C4-2B (cell line): ENCODE measurements around the gene CACTIN.
A peak's percentile ranks its signal among the peaks of the same experiment; 100 is the strongest.

Source experiments
- H3K27ac ChIP-seq: fragments of 450-650 bp; 2 replicates; pipeline ENCODE4 v1.5.1; 2017
- ZFX ChIP-seq: fragments of 450-650 bp; IDR thresholded peaks from 2 replicates; pipeline ENCODE4 v1.6.1; 2017
- TF ChIP-seq, protein P1 (sequence below): fragments of 450-650 bp; conservative IDR thresholded peaks from 2 replicates; pipeline ENCODE4 v1.5.1; 2017; ENCODE audit warnings: mild to moderate bottlenecking

The CACTIN gene

DNA sequence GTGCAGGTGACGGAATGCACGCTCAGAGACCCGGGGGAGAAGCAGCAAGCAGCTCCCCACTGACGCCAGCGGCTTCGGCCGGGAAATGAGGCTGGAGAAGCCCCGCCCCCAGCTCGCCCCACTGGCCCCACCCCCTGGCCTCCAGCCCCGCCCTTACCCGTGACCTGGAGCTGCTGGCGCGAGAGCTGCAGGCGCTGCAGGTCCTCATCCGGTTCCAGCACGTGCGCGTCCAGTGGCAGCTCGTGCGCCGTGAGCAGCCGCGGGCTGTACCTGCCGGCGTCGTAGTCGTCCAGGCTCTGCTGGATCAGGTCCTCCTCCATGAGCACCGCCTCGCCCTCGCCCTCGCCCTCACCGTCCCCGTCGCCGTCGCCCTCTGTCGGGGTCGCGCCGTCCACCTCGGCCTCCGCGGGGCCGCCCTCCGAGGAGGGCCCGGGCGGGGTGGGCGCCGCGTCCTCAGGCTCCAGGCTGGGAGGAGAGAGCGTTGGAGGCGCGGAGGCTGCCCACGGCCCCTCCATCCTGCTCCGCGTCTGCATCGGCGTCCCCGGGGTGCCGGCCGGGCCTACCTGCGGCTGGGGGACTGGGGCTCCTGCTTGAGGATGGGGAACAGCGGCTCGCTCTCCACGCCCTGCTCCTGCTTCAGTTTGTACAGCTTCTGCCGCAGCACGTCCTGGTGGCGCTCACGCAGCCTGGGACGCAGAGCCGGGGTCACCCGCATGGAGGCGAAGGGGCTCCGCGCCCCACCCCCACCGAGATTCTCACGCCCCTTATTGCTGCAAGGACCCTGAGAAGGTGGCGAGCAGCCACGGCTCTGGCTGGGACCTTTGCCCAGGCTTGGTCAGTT is 13.5 kb downstream of the CACTIN start:
- TF ChIP-seq ZFX, result no peak
- TF ChIP-seq, protein P1, sequence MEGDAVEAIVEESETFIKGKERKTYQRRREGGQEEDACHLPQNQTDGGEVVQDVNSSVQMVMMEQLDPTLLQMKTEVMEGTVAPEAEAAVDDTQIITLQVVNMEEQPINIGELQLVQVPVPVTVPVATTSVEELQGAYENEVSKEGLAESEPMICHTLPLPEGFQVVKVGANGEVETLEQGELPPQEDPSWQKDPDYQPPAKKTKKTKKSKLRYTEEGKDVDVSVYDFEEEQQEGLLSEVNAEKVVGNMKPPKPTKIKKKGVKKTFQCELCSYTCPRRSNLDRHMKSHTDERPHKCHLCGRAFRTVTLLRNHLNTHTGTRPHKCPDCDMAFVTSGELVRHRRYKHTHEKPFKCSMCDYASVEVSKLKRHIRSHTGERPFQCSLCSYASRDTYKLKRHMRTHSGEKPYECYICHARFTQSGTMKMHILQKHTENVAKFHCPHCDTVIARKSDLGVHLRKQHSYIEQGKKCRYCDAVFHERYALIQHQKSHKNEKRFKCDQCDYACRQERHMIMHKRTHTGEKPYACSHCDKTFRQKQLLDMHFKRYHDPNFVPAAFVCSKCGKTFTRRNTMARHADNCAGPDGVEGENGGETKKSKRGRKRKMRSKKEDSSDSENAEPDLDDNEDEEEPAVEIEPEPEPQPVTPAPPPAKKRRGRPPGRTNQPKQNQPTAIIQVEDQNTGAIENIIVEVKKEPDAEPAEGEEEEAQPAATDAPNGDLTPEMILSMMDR, result no peak
- H3K27ac ChIP-seq, result no peak overlapping the region

DNA sequence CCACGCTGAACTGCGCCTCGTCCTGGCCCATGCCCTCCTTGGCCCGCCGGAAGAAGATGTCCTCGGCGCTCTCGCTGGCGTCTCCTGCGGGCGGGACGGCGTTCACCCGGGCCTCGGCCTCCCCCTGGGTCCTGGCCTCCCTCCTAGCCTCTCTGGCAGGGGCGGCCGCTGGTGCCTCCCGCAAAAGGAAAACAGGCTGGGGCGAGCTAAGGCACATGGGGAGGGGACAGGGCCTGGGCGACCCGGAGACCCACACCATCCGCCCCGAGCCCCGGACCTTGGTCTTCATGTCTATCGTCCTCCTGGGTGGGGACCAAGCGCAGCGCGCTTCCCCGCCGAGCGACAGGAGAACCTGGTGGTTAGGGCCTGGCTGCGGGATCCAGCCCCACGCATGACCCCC is 14.3 kb downstream of the CACTIN start:
- TF ChIP-seq, protein P1, result no peak
- TF ChIP-seq ZFX, result no peak
- no peak overlapping the region for H3K27ac ChIP-seq

DNA sequence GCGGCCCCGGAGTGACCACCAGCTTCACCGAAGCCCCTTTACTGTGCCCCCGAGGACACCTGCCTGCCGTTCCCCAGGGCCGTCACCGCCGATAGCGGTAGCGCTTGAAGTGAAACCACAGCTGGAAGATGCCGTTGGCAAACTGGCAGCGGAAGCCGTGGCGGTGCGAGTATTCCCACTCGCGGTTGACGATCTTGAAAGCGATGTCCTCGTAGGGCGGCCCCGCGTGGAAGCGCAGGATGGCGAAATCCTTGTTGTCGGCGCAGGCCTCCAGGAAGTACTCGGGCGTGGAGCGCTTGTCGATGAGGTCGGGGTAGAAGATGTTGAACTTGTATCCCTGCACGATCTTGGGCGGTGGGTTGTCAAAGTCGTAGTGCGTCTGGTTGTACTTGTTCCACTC is 14.7 kb downstream of the CACTIN start:
- H3K27ac ChIP-seq, result no peak overlapping the region
- TF ChIP-seq, protein P1, result no peak
- TF ChIP-seq ZFX, result no peak

DNA sequence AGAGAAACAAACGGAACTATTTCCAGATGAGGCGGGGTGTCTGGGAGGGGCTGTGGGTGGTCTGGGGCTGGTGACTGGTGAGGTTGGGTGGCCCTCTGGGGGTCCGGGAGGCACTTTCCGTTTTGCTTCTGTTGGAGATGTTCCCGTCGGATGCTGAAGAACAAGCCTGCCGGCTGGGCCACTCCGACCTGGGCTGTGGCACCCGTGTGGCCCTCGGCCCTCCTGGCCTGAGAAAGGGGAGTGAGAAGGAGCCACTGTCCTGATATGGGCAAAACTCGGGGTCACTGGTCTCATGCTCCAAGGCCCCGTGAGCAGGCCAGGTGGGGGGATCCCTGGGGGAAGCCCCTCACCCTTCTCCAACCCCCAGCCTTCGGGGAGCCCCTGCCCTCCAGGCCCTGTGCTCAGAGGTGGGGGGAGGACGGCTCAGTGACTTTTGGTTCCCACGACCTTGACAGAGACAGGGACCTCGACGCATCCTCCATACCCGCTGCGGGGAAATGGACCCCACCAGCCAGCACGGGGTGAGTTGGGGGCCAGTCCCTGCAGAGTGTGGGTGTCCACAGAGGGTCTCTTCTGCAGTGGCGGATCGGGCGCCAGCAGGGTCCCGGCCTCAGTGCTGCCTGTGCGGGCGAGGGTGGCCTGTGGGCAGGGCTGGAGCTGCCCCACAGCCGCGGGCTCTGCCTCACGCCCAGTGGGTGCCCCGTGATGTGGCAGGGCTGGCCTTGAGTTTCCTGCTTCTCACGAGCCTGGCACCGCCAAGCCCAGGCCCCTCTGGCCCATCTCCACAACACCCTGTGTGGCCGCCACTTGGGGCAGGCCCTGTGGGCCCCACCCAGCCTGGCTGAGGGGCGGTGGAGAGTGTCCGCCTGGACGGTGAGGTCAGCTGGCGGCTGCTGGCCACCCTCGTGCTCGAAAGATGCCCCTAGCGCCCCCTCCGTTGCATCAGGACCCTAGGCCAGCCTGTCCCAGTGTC is 15.6 kb downstream of the CACTIN start:
- TF ChIP-seq, protein P1, result no peak
- TF ChIP-seq ZFX, result no peak
- peak overlapping the region; percentile 57; the same call in 1 of the 2 replicates for H3K27ac ChIP-seq

DNA sequence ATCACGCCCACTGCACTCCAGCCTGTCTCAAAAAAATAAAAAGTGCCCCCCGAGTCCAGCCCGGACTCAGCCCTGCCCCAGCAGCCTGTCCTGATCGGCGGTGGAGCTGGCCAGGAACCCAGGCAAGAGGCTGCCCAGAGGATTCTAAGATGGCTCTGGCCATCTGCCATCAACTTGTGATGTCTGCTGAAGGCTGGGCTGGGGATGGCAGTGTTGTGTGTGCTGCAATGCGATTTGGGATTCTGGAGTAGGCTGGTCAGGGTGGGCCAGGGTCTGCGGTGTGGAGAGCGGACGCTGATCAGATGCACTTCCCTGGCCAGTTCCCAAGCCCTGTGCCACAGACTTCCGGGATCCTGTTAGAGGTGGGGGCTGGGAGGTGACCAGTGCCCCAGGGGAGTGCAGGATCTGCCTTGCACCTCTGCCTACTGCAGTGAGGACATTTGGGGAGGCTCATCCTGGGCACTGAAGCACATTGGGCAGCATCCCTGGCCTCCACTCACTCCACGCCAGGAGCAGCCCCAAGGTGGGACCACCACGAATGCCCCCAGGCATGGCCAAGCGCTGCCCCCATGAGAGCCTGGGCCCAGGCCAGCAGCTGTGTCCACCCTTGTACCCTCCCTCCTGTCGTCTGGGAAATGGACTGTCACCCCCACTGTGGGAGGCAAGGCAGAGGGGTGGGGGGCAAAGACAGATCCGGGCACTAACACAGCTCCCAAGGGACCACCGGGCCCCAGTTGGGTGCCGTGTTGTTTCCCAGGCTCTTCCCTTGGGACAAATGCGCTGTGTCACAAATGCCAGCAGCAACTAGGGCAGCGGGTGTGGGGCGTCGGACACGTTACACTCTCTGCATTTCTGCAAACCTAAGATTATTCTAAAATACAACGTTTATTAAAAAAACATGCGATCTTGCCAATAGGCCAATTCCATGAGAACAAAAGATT is 16.5 kb downstream of the CACTIN start:
- TF ChIP-seq ZFX, result no peak
- TF ChIP-seq, protein P1, result no peak
- peak overlapping the region; percentile 57 for H3K27ac ChIP-seq

DNA sequence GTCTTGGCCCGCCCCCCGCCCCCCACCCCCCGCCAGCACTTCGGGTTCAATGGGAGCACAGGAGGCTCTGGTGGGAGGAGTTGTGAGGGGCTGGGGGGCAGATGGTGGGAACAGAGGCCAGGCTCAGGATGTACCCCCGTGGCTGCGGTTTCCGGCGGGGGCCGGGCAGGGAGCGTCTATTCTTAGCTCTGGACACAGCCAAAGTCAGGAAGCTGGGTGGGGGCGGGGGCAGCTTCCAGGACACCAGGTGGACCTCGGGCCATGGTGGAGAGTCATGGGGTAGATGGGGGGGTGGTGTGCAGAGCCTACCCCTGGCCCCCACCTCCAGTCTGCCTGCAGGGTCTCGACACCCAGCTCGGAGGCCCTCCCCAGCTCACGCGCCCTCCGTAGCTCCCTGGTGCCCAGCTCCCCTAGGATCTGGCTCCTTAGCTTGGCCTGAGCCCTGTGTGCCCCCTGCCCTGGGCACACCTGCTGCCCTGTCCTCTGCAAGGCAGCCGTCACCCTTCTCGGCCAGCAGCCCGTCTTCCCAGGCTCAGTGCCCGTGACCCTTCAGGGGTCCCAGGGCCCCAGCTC is 17.8 kb downstream of the CACTIN start:
- H3K27ac ChIP-seq, result peak overlapping the region; percentile 57; the same call in 1 of the 2 replicates
- TF ChIP-seq, protein P1, result no peak
